Pancreas (tissue), 10 donors: ENCODE results near the gene KAZN. TPM values are rescaled to one million over a fixed set of nuclear protein-coding genes. Genes with fewer than 3 reads are reported as not detected.

Experiments
- ATAC-seq, 4 donors: fragments of 200-7000 bp; cut with Tn5 transposase; one replicate each; pipeline versions ENCODE4 v1.8.0 to v1.9.1; 2020; ENCODE audit warnings: mild to moderate bottlenecking in 4 of 4, moderate library complexity in 4 of 4
- DNase-seq, 6 donors: peaks; one replicate each; pipeline ENCODE4 v3.0.0-alpha.2; 2020
- FAIRE-seq: peaks from 2 replicates; lab custom pipeline; 2012; peaks lifted over from hg19 to GRCh38; lab: Jason Lieb, UNC
- H3K27ac ChIP-seq, 4 donors: fragments of 200-600 bp; sonication (generic); 1 replicate in 3 of 4; 2 replicates in 1 of 4; pipeline versions ENCODE4 v1.5.0 to v1.8.0; 2020
- H3K27me3 ChIP-seq, 4 donors: fragments of 200-600 bp; one replicate each; pipeline ENCODE4 v1.8.0; 2021
- H3K36me3 ChIP-seq, 3 donors: fragments of 200-600 bp; sonication (generic) in 1 of 3; one replicate each; pipeline versions ENCODE4 v1.5.0 to v1.8.0; 2020 to 2021
- H3K4me1 ChIP-seq, 3 donors: fragments of 200-600 bp; one replicate each; pipeline ENCODE4 v1.8.0; 2021
- H3K4me3 ChIP-seq, 4 donors: fragments of 200-600 bp; sonication (generic) in 2 of 4; one replicate each; pipeline versions ENCODE4 v1.5.0 to v1.8.0; 2020 to 2021
- H3K9me3 ChIP-seq, 4 donors: fragments of 200-600 bp; one replicate each; pipeline ENCODE4 v1.8.0; 2021
- WGBS, 2 donors: extraction: QIAGEN DNeasy Blood & Tissue Kit; methylation state at CpG; one replicate each; pipeline ENCODE4 v1.1.7; 2013; 5-methylcytosine and 5-hydroxymethylcytosine counted together
- intact Hi-C, 3 donors: fragments of 100-400 bp; cut with DNase I; formaldehyde crosslinking; loops; one replicate each; pipeline versions ENCODE4 v1.11.1 to v1.14.2; 2022
- polyA plus RNA-seq, 2 donors: library from polyadenylated mRNA; stranded (reverse); fragments of 200-250 nt; gene quantifications; one replicate each; pipeline ENCODE4 v1.2.3, GENCODE V29; 2013
- total RNA-seq, 6 donors: library from RNA; stranded (reverse); fragmentation: NEBNext Ultra II Directional in 4 of 6; extraction: Animal tissue kit (Norgen Biotek cat#: 25700) in 4 of 6; gene quantifications; one replicate each; pipeline versions ENCODE4 v1.2.1 to v1.2.4, GENCODE V29; 2021 to 2023
- TF ChIP-seq, protein P1 (sequence below), 4 donors: fragments of 200-600 bp; sonication (generic) in 3 of 4; IDR thresholded peaks; one replicate each; pipeline versions ENCODE4 v1.5.0 to v1.8.0; 2021; ENCODE audit warnings: antibody characterized with exemption in 4 of 4
- donor health status: healthy with polysubstance abuse.
- donor health status: DM: no; HTN: no; CAD: no; lungs with moderate emphysema.
- donor health status: DM: no; HTN: no; CAD: no.
- donor health status: control.
- donor health status: control.
- donor health status: Bipolar disorder and iron deficiency.
- donor health status: DM: yes; HTN: yes; CAD: no.
- donor health status: DM: no; HTN: no; CAD: no.
- donor health status: DM: no; HTN: no; CAD: no.
- donor health status: DM: yes; HTN: yes; CAD: no.

Gene KAZN
- total and polyA plus RNA-seq, 8 donors, result 2.4 to 6.0 (median 4.1) TPM

DNA sequence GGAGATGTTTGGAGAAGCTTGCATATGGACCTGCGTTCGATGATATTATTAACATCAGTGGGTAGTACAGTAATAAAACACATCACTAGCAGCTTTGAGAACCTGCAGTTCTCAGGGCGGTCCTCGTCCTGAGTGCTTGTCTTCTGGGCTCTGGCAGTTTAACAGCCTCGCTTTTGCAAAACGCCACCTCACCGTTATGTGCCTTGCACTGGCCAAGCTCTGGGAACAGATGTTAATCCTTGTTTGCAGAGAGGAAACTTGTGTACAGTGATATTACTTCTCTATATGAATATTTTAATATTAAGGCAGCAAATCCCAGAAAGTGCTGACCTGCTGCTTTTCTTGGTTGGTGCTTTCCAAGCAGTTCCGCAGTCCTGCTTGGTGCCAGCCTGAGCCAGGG, 387.7 kb downstream of the KAZN start:
- H3K4me1 ChIP-seq, result no peaks in the 10 kb centered on the region
- TF ChIP-seq, protein P1, sequence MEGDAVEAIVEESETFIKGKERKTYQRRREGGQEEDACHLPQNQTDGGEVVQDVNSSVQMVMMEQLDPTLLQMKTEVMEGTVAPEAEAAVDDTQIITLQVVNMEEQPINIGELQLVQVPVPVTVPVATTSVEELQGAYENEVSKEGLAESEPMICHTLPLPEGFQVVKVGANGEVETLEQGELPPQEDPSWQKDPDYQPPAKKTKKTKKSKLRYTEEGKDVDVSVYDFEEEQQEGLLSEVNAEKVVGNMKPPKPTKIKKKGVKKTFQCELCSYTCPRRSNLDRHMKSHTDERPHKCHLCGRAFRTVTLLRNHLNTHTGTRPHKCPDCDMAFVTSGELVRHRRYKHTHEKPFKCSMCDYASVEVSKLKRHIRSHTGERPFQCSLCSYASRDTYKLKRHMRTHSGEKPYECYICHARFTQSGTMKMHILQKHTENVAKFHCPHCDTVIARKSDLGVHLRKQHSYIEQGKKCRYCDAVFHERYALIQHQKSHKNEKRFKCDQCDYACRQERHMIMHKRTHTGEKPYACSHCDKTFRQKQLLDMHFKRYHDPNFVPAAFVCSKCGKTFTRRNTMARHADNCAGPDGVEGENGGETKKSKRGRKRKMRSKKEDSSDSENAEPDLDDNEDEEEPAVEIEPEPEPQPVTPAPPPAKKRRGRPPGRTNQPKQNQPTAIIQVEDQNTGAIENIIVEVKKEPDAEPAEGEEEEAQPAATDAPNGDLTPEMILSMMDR (IDR thresholded peaks at IDR 0.05), result no peak
- DNase-seq (no peak), FAIRE-seq (no peak), ATAC-seq (no peak)
- no peak overlapping the region for H3K4me3 ChIP-seq
- intact Hi-C loops, result no loop called here
- WGBS, 2 donors, result 96% methylated on average over 8 of the region's 8 CpGs
- H3K27ac ChIP-seq, result no peak overlapping the region
- no peaks in the 10 kb centered on the region for H3K9me3 ChIP-seq
- H3K27me3 ChIP-seq, result no peaks in the 10 kb centered on the region
- H3K36me3 ChIP-seq, result no peaks in the 10 kb centered on the region

GRCh38 chr1:14987829-14988603, 389.5 kb downstream of the KAZN start:
- no peak for FAIRE-seq
- Histone ChIP-seq H3K27ac (no peak overlapping the region), H3K36me3 (no peaks in the 10 kb centered on the region), H3K4me3 (no peak overlapping the region), H3K4me1 (no peaks in the 10 kb centered on the region), H3K27me3 (no peaks in the 10 kb centered on the region), H3K9me3 (no peaks in the 10 kb centered on the region)
- WGBS, 2 donors, result 77 to 82% methylated on average over 12 to 16 of the region's 16 CpGs
- TF ChIP-seq, protein P1 (IDR thresholded peaks at IDR 0.05), result no peak
- ATAC-seq, result peak in 1 of 4 donors; percentile 15
- DNase-seq, result no peak
- intact Hi-C loops, result no loop called here

DNA sequence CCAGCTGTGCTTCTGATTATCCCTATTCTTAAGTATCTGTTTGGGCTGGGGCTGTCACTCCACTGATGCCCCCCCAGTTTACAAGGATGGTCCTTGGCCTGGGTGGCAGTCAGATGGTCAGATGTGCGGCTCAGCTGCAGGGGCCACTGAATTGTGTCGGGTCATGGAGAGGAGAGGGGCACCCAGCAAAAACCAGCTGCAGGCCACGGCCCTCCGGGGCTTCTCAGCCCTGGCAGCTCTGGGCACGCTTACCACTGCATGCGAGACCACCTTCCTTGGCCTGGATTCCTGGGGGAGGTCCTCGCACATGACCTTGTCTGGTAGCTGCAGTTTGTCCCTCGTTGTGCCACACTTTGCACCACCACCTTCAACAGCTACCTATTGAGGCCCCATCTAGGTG, 390.2 kb downstream of the KAZN start:
- no peak for ATAC-seq
- H3K27ac ChIP-seq, result no peak overlapping the region
- H3K4me3 ChIP-seq, result no peak overlapping the region
- no peaks in the 10 kb centered on the region for H3K4me1 ChIP-seq
- no peaks in the 10 kb centered on the region for H3K36me3 ChIP-seq
- WGBS, 2 donors, result 91 to 92% methylated on average over 8 of the region's 8 CpGs
- intact Hi-C loops, result no loop called here
- DNase-seq, result peak in 1 of 6 donors; percentile 39
- TF ChIP-seq, protein P1 (IDR thresholded peaks at IDR 0.05), result no peak
- H3K27me3 ChIP-seq, result no peaks in the 10 kb centered on the region
- no peak for FAIRE-seq
- no peaks in the 10 kb centered on the region for H3K9me3 ChIP-seq

- H3K36me3 ChIP-seq, result no peaks in the 10 kb centered on the region
- WGBS, 2 donors, result 84 to 85% methylated on average over 12 of the region's 12 CpGs
- no peaks in the 10 kb centered on the region for H3K27me3 ChIP-seq
- ATAC-seq (no peak), DNase-seq (no peak), FAIRE-seq (no peak)
- H3K4me1 ChIP-seq, result no peaks in the 10 kb centered on the region
- no peak overlapping the region for H3K4me3 ChIP-seq
- intact Hi-C loops, result no loop called here
- no peak overlapping the region for H3K27ac ChIP-seq
- no peaks in the 10 kb centered on the region for H3K9me3 ChIP-seq
- TF ChIP-seq, protein P1 (IDR thresholded peaks at IDR 0.05), result no peak
Observed at GRCh38 chr1:14989931-14990728, 391.6 kb downstream of the KAZN start.
